Sciatic nerve (tissue), 2 donors: ENCODE data around the gene KLF4. TPM values are rescaled to one million over a fixed set of nuclear protein-coding genes. Genes with fewer than 3 reads are reported as not detected.
"Not testable (repeated sequence)": the region's sequence is repeated elsewhere in the genome, so short reads cannot be mapped to it uniquely, and the experiment has no call there.

Experiments
- ATAC-seq: fragments of 200-7000 bp; cut with Tn5 transposase; one replicate; pipeline ENCODE4 v1.9.1; 2020; ENCODE audit warnings: mild to moderate bottlenecking, moderate library complexity
- DNase-seq: peaks from one replicate; pipeline ENCODE4 v3.0.0-alpha.2; 2020; ENCODE audit warnings: low spot score
- intact Hi-C: fragments of 100-400 bp; cut with DNase I; formaldehyde crosslinking; loops from one replicate; pipeline ENCODE4 v1.14.2; 2022
- total RNA-seq: library from RNA; stranded (reverse); fragmentation: NEBNext Ultra II Directional; extraction: Animal tissue kit (Norgen Biotek cat#: 25700); gene quantifications from one replicate; pipeline ENCODE4 v1.2.1, GENCODE V29; 2021
- donor health status: DM: no; HTN: no; CAD: no.
- donor health status: DM: no; HTN: no; CAD: no.

The KLF4 gene
- total RNA-seq, result 63.8 TPM

DNA sequence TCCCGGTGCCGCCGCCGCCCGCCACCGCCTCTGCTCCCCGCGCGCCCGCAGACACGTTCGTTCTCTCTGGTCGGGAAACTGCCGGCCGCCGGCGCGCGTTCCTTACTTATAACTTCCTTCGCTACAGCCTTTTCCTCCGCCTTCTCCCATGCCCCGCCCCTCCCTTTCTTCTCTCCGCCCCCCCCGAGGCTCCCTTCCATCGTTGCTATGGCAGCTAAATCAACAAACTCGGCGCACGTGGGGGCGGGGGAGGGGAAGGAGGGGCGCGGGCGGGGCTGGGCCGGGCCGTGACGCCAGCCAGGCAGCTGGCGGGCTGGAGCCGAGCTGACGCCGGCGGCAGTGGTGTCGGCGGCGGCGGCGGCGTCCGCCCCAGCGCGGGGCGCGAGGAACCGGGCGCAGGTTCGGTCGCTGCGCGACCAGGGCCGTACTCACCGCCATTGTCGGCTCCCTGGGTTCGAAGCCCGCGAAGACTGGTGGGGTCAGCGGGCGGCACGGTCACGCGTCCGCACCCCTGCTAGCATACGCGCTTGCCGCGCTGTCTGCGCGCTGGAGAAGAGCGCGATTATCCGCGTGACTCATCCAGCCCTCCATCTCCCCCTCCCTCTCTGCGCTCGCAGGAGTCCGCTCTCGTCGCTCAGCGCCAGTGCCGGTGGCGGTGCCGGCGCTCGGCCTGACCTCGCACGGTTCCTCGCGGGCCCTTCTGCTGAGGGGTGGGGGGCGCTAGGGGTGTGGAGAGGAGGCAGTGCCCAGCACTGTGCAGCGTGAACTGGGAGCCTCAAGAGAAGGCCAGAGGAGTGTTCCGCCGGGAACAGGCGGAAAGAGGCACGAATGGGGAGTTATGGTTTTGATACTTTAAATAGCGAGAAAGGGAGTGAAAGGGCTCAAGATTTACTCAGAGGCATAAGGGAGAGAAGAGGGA lies at the start of gene KLF4:
Gene KLF4 (minus strand): TSS at position 83 of the 919 bp plus-strand sequence. CDS start 597 bp downstream, outside the sequence.
- peak; percentile 79 for ATAC-seq
- intact Hi-C loops, result loop anchor here (10.0 kb wide), 2 partner anchors 785 to 1275 kb away; no protein-coding TSS in a partner anchor
- DNase-seq, result peak; percentile 96

DNA sequence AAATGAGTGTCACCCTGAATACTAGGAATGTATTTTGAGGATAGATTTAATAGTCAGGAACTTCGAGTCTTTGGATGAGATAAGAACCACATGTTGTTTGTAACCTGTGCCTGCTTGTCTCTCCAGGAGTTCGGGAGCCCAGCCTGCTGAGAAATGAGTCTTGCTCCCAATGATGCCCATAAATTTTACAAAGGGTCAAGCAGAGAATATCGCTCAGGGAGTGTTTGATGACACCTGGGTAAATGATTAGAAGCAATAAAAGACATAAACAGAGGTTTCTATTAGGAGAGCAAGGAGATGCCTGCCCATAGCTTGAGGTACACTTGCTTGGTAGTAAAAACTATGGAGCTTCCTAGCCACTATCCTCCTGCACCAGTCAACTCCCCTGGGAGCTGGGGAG lies 46.9 kb upstream of the KLF4 start:
- intact Hi-C loops, result no loop called here
- ATAC-seq, result no peak
- no peak for DNase-seq

- intact Hi-C loops, result no loop called here
- no peak for ATAC-seq
- no peak for DNase-seq
Observed at GRCh38 chr9:107534510-107535078, 45.0 kb upstream of the KLF4 start.

- DNase-seq (no peak), ATAC-seq (no peak)
- intact Hi-C loops, result no loop called here
Observed at GRCh38 chr9:107530679-107531078, 41.1 kb upstream of the KLF4 start.

GRCh38 chr9:107528686-107529085 lies 39.1 kb upstream of the KLF4 start:
- DNase-seq (no peak), ATAC-seq (no peak)
- intact Hi-C loops, result no loop called here

DNA sequence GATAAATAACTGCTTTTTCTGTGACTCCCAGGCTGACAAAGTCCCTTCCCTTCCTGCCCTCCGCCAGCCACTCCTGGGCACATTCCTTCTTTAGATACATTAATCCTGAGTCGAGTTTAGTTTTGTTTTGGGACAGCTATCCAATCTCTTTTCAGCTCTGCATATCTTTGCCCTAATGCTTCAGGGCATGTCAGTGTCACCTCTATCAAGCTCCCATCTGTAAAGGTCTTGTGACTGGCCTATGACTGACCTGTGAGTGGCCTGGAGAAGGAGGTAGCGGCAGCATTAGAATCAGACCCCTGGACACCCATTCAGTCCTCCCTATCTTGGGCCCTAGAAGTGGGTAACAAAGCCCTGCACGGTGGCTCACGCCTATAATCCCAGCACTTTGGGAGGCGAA lies 34.0 kb upstream of the KLF4 start:
- ATAC-seq, result no peak
- intact Hi-C loops, result no loop called here
- DNase-seq, result no peak

- DNase-seq (no peak), ATAC-seq (no peak)
- intact Hi-C loops, result no loop called here
Observed at GRCh38 chr9:107520186-107520585, 30.6 kb upstream of the KLF4 start.

- DNase-seq, result no peak
- ATAC-seq, result no peak
- intact Hi-C loops, result no loop called here
Observed at GRCh38 chr9:107518037-107518807, 28.7 kb upstream of the KLF4 start.

DNA sequence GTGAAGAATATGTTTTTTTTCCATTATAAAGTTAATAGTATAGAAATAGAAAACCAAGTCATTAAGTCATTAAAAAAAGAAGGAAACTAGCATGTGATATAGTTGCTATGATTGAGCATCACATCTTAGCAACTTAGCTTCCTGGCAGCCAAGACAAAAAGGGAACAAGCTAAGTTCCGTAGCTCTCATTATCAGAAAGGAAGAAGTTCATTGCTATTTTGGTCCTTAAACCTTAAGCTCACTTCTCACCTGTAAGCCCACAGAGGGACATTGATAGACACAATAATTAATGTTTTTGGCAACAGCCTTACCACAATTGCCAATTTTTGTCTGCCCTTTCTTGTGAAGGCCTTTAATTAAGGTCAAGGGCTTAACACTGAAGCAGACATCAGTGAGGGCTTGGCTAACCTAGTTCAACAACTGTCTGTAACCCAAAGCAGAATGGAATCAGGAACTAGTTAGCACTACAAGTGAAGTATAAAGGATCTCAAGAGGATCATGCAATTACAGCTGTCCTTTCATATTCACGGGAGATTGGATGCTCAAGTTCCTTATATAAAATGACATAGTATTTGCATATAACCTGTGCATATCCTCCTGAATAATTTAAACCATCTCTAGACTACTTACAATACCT lies 24.0 kb upstream of the KLF4 start:
- ATAC-seq (no peak), DNase-seq (no peak)
- intact Hi-C loops, result no loop called here

DNA sequence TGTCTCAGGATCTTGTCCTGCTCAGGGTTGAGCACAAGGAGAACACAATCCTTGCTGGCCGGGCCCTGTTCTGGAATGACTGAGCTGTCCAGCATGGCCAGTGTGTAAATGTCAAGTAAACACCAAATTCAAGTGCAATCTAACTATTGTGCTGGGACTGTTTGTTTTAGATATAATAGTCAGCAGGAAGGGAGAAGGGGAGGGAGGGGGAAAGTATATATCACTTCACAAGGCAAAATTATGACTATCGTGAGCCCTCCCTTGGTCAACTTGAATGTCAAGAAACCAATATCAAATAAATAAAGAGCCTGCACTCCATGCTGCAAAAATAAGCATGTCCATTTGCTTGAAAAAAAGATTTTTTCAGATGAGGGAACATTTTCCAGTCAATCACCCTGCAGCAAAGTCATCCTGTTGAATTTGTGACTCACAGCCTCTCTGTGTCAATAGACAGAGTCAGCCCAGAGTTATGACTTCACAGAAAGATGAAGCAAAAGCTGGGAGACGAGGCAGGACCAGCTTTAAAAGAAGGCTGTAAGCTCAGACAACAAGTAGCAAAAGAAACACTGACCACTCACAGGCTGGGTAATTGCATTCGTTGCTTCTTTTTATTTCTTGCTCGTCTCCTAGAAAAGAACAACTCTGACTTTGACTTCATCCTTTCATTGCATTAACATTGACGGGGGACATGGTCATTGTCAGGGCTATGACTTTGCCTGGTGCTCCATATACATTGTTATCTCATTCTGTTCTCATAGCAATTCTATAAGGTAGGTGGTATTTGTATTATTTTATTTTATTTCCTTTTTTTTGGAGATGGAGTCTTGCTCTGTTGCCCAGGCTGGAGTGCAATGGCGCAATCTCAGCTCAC lies 15.3 kb upstream of the KLF4 start:
- no peak for DNase-seq
- ATAC-seq, result peak; percentile 84
- intact Hi-C loops, result no loop called here

DNA sequence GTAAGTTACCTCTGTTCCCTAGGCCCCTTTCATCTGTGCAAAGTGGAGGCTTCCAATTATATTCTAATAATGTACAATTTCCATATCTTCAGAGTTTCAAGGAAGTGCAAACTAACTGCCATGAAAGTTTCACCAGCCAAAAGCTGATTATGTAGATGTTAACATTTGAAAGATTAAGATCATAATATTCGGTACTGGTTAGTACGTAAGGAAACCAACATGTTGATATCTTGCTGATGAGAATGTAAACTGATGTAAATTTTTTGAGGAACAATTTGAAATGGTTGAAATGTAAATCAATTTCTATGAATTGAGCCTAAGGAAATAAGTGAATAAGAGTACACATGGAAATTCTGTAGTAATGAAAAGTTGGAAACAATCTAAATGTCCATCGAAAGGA lies 12.9 kb upstream of the KLF4 start:
- no peak for ATAC-seq
- DNase-seq, result no peak
- intact Hi-C loops, result no loop called here

DNA sequence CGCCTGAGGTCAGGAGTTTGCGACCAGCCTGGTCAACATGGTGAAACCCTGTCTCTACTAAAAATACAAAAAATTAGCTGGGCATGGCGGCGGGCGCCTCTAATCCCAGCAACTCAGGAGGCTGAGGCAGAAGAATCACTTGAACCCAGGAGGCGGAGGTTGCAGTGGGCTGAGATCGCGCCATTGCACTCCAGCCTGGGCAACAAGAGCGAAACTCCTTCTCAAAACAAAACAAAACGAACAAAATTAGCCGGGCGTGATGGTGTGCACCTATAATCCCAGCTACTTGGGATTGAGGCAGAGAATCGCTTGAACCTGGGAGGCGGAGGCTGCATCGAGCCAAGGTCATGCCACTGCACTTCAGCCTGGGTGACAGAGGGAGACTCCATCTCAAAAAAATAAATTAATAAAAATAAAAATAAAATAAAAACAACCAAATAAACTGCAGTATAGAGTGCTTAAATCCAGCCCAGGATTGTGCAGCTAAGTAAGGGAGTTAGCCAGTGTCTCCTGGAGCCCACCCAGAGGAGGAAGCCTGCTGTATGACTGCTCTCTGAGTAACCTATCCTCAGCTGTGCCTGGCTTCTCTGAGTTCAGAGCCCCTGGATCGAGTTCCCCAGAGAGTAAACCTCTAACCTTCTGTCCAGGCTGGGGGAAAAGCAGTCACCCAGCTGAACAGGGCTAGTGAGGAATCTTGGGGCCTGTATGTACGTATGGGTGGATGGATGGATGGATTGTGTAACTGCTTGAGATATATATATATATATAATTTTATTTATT lies 11.0 kb upstream of the KLF4 start:
- ATAC-seq, DNase-seq, intact Hi-C loops: not testable (repeated sequence)

GRCh38 chr9:107496976-107497375 lies 7.4 kb upstream of the KLF4 start:
- ATAC-seq (no peak), DNase-seq (no peak)
- intact Hi-C loops, result no loop called here

DNA sequence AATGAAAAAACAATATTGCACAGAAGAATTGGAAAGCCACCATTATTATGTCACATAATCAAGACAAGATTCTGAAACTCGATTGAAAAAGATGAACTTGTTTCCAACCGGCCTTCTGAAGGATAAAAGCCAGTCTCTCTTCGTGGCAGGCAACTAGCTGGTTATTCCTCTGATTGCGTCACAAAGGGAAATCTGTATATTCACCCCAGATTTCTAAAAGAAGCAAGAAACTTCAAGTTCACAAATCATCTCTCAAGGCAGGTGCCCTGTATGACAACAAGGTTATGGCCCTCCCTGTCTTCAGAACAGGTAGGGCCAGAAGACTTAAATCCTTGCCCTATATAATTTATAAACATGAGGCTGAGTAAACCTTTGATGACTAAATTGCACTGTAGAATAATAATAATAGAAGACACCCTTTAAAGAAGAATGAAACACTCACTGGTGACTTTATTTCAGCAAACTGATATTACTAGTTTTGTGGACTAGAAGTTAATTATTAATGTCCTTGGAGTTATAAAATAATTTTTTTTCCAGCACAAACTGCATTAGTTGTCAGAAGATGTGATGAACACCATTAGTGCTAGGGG lies 2.9 kb upstream of the KLF4 start:
- intact Hi-C loops, result no loop called here
- no peak for ATAC-seq
- DNase-seq, result no peak

- intact Hi-C loops, result no loop called here
- ATAC-seq (peak; percentile 10), DNase-seq (peak; percentile 70)
Observed at GRCh38 chr9:107491081-107492053, 1.8 kb upstream of the KLF4 start.

- intact Hi-C loops, result not testable (repeated sequence)
- peak; percentile 68 for DNase-seq
- peak; percentile 1 for ATAC-seq
Observed at GRCh38 chr9:107490606-107490970, 1.0 kb upstream of the KLF4 start.
